Posterior vena cava (tissue), 2 donors: ENCODE results near the gene OR10A3. TPM values are rescaled to one million over a fixed set of nuclear protein-coding genes. Genes with fewer than 3 reads are reported as not detected.

Source experiments
- DNase-seq: peaks from one replicate; pipeline ENCODE4 v3.0.0-alpha.2; 2020; ENCODE audit warnings: low spot score
- intact Hi-C, 2 donors: fragments of 100-400 bp; cut with DNase I; formaldehyde crosslinking; loops; one replicate each; pipeline versions ENCODE4 v1.14.1 to v1.14.2; 2022 to 2023
- total RNA-seq, 2 donors: library from RNA; stranded (reverse); fragmentation: NEBNext Ultra II Directional; extraction: Animal tissue kit (Norgen Biotek cat#: 25700); gene quantifications; one replicate each; pipeline ENCODE4 v1.2.1, GENCODE V29; 2021
- donor health status: DM: yes; HTN: yes; CAD: no.
- donor health status: DM: yes; HTN: yes; CAD: no.

The OR10A3 gene
- total RNA-seq, 2 donors from 2014 or later, result not detected

DNA sequence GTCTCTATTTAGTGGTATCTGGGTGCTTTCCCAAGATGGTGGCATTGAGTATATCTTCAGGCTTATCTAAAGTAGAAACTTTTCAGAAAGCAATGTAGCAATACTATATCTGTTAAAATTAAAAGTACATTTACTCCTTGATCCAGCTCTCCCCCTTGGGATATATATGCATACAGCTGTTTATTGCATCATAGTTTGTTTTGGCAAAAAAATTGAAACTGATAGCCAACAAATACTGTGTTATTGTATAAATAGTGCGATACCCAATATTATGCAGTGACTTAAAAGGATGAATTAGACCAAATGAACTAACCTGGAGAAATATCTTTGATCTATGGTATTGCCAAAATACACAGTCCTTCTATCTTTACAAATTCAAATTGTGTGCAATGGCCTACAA, 8.4 kb upstream of the OR10A3 start:
- DNase-seq, result no peak
- intact Hi-C loops, result no loop called here

DNA sequence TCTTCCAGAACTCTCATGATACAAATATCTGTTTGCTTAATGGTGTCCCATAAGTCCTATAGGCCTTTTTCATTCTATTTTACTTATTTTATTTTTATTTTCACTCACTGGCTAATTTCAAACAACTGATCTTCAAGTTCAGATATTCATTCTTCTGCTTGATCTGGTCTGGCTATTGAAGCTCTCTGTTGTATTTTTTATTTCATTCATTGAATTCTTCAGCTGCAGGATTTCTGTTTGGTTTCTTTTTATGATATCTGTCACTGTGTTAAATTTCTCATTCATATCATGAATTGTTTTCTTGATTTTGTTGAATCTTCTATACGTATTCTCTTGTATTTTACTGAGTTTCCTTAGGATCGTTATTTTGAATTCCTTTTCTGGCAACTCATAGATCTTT, 2.6 kb upstream of the OR10A3 start:
- intact Hi-C loops, result no loop called here
- DNase-seq, result no peak

DNA sequence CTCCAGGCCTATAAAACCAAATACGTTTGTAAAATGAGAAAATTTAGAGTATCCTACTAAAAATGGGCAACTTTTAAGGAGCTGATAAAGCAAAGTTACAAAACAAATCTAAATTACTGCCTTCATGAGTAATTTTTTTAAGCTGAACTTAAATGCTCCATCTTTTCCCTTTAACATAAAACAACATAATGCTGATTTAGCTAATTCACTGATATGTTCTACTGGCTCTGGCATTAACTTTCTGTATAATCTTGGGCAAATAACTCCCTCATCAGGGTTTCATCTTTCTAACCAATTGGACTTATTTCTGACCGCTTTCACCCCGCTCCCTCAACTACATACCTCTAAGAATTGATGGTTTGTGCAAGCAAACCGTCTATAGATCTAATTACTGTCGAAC, 362 bp downstream of the OR10A3 start:
- DNase-seq, result no peak
- intact Hi-C loops, result no loop called here

DNA sequence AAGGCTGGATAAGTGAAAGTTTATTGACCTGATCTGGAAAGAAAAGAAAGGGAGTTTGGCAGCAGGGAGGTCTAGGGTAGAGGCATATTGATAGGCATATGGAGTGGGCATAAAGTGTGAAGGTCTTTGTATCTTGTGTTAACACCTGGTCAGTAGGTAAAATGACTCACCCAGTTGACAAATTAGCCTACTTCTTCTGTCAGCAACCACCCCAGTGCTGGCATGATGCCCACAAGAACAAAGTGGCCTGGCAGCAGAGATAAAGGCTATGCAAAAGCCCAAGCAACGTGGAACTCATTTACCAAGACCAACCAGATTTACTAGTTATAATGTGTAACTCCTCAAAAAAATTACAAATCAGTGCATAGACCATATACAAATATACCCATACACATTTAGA, 4.9 kb downstream of the OR10A3 start:
- intact Hi-C loops, result no loop called here
- DNase-seq, result no peak

DNA sequence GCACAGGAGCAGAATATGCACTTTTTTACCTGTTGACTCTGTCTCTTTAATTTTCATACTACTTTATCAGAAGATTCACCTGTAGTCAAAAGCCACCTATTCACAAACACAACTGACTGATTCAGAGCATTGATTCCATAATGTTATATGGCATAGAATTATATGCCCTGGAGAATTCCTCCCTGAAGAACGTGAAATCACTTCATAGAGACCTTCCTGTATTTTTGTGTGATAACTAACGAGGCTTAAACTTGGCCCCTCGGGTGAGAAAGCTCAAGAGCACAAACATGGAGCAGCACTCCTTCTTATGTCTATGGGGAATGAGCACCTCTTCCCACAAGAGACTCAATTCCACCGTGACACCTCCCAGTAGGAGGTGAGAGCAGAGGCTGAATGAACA, 10.3 kb downstream of the OR10A3 start, which contains the start of gene OR10A6:
OR10A6 (minus strand) TSS at position 101 of the 400 bp plus-strand sequence. CDS start 2,606 bp downstream, outside the sequence.
- DNase-seq, result no peak
- intact Hi-C loops, result no loop called here

DNA sequence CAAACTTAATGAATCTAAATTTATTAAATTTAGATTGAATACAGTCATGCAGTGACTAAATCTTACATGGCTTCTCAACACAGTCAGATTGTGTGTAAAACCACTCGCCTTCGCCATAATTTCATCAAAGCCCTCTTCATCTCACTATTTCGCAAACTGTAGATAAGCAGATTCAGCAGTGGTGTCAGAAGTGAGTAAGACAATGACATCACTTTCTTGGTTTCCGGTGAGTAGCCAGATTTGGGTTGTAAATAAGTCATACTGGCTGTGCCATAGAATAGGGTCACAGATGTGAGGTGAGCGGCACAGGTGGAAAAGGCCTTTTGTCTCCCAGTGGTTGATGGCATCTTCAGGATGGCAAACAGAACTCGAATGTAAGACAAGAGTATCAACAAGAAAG, 13.9 kb downstream of the OR10A3 start:
- no peak for DNase-seq
- intact Hi-C loops, result no loop called here

DNA sequence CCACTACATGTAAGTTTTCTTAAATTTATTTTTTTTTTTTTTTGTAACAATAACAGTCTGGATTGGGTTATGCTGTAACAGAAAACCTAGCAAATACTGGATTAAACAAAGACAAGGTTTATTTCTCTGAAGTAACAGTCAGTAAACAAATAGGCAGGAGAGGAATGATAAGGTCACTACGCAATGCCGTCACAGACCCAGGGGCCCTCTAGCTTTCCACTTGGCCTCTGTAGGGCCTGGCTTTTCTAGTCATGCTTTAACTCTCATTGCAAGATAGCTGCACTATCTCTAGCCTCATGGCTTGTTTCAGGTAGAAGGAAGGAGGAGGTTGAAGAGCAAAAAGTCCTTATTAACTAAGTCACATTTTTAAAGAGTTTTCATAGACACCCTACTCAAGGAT, 17.0 kb downstream of the OR10A3 start:
- DNase-seq, result no peak
- intact Hi-C loops, result no loop called here

DNA sequence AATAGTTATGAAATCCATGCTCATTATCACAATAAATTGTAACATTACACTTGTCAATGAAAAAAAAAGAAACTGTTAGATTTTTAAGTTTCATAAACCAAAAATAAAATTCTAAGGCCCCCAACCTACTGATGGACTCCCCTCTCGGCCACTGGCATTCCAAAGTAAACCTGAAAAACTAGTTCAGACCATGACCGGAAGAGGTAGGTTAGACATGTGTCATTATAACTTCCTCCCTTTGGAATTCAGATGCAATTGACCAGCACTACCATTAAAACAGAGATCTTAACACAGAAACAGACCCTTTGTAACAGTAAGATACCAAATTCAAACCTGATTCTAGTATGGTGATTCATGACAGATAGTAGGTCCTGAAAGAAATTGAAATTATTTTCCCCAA, 23.4 kb downstream of the OR10A3 start:
- intact Hi-C loops, result no loop called here
- no peak for DNase-seq

DNA sequence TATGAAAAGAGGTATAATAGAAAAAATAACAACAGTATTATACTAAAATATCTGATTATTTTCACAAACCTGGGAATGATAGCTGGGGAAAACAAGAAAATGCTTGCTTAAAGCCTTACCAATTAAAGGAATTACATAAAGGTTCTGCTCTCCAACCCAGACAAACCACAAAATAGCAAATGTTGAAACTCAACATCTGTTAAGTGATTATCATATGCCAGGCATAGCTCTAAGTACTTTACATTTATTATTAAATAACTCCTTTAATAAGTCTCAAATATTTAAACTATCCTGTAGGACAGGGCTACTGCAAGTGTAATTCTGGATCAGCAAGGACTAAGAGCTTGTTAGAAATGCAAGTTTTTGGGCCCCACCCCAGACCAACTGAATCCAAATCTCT, 30.5 kb downstream of the OR10A3 start:
- intact Hi-C loops, result no loop called here
- DNase-seq, result no peak

DNA sequence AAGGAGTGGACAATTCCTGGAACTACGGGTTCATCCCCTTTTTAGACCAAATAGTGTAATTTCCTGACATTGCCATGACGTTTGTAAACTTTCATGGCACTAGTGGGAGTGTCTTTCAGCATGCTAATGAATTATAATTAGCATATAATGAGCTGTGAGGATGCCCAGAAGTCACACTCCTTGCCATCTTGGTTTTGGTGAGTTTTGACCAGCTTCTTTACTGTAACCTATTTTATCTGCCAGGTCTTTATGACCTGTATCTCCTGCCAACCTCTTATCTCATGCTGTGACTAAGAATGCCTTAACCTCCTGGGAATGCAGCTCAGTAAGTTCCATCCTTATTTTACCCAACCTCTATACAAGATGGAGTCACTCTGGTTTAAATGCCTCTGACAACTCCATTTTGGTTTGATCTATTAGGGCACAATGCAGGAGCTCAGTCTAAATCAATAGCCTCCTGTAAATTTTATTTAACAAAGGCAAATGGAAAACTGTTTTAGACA, 31.2 kb downstream of the OR10A3 start:
- no peak for DNase-seq
- intact Hi-C loops, result no loop called here

DNA sequence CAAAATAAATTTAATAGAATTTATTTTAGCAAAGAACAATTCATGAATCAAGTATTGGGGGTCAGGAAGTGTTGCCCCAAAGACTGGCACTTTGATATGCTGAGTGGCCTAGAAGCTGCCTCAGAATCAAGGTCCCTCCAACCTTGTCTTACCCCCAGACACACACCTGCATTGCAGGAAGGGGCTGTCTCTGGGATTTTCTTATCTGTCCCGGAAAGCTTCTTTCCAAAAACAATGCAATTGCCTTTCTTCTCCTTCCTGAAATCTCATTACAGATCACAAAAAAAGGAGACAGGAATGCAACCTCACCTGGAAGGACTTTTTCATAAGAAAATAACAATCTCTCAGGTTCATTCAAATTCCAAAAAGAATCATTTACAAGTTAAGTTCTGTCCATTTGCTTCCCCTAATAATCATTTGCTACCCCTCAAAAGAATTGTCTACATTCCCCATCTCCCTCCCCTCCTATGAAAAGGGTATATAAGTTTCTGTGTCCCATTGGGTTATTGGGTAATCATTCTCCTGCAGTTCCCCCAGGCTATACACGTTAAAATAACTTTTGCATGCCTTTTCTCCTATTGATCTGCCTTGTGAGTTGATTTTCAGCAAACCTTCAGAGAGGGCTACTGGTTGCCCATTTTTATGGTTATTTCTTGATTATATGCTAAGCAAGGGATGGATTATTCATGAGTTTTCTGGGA, 31.8 kb downstream of the OR10A3 start:
- intact Hi-C loops, result no loop called here
- DNase-seq, result no peak

DNA sequence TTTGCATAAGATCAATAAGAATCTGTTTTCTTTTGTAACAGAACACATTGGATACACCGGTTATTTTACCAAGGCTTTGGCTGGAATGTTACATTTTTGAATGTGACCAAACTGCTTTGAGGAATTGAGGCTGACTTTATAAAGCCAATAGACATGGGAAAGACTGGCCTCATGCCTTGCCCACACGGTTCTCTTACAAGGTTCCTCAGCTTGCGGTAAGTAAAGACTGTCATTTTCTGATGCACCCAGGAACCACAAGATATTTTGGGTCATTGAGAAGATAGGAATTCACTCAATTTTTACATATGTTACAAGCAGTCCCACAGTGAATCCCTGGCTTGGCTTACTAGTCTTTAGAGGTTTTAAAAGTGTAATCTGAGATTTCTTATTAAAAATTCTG, 34.4 kb downstream of the OR10A3 start:
- no peak for DNase-seq
- intact Hi-C loops, result no loop called here

DNA sequence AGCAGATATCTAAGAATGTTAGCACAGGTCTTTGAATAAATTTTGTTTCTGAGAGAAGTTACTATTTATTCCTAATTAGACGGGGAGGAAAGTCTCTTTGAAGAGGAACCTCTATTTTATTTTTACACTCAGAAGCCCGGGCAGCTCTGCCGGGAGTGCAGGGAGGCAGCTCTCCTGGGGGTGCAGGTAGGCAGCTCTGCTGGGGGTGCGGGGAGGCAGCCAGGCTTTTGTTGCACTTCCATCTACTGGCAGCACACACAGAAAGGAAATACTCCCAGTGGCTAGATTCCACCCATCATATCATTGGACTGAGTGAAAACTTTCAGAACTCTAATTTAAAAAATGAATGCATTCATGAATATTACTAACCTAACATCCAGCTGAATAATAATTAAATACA, 35.0 kb downstream of the OR10A3 start:
- intact Hi-C loops, result no loop called here

DNA sequence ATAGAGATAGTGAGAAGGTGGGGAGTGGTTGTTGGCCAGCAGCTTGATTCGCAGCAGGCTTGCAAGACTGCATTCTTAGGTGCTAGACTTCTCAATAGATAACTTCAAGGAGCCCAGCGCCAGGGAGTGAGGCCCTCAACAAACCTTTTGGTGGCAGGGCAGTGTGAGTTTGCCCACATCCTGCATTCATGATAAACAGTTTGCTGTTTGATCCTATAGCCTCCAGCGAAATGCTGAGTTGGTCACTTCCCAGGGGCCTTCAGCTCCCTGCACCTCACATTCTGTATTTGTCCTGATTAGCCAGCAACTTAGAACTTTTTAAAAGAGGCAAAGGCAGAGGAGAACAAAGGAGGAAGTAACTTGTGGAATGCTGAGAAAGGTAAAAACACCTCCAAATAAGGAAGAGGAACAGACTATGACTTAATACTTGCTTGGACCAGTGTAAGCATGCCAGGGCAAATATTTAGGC, 35.5 kb downstream of the OR10A3 start:
- no peak for DNase-seq
- intact Hi-C loops, result no loop called here

More for the DNA sequence above, 35.0 kb downstream of the OR10A3 start:
- no peak for DNase-seq

DNA sequence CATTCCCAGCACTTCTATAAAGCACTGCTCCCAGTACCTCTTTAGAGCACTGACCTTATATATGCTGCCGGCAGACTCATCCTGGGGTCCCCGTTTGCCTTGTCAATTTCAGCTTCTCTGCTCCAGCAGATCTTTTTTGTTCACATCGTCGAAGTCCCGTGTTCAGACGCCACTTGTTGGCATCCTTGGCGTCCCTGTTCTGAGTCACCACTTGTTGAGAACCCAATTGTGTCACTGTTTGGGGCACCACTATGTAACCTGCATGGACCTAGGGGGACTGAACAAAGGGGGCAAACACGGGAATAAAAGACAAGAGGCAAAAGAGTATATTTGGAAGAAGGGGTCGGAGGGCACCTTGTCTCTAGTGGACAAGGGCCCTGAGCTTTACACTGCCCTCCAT, 36.0 kb downstream of the OR10A3 start:
- intact Hi-C loops, result no loop called here
- DNase-seq, result no peak

DNA sequence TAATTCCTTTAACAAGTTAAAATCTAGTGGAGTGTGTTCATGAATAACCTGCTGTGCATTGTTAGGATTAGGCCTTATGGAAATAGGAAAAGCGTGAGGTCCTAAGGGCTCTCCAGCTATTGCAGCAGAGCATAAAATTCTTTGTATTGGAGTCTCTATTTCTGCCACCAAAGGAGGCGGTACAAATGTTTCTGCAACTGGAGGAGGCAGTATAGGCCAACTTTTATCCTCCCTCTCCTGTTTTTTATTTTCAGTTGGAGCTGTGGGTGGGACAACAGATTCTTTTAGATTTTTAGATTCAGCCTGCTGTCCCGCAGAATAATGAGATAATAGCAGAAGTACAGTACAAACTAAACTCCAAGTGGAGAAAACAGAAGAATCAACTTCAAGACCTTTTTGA, 36.6 kb downstream of the OR10A3 start:
- intact Hi-C loops, result no loop called here
- no peak for DNase-seq

DNA sequence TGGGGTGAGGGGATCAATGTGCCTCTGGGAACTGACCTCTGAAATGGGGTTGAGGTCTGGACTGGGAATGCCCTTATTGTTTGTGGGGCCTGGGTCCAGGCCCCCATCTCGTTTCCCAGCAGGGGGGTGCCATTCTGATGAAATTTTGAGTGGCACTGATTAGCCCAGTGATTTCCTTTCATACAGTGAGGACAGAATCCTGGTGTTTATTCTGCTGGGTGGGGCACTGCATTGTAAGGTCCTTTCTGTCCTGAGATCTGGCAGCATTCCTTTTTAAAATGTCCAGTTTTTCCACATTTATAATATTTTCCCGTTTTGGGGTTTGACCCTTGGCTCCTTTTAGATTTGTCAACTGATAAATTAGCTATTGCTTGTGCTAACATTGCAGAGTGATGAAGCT, 37.6 kb downstream of the OR10A3 start:
- intact Hi-C loops, result no loop called here
- no peak for DNase-seq

DNA sequence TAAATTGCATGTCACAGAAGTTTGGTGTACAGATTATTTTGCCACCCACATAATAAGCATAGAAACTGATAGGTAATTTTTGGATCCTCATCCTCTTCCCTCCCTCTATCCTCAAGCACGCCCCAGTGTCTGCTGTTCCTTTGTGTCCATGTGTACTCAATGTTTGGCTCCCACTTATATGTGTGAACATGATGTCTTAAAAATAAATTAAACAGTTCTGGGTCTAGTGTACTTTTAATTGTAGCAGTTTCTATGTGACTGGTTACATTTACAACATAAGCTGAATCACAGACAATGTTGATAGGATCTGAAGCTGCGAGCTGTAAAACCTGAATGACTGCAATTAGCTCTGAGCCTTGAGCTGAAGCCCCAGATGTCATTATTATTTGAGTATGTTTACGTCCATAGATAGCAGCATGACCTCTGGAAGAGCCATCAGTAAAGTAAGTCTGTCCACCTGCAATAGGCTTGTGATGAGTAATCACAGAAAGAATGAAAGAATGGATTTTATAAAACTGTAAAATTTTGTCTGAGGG, 40.1 kb downstream of the OR10A3 start:
- DNase-seq, result no peak
- intact Hi-C loops, result no loop called here

DNA sequence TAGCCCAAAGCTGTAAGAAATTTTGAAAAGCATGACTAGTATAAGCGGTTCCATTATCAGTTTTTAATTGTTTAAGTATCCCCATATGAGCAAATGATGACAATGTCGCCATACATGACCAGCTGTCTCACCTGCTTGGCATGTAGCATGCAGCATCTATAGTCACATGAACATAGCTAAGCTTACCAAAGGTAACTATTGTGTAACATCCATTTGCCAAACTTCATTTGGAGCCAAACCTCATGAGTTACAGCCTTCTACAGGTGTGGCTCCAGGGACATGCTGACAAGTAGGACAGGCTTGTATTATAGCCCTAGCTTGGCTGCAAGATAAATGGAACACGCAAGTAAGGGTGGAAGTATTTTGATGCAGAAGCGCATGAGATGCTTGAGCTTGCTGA, 40.8 kb downstream of the OR10A3 start:
- intact Hi-C loops, result no loop called here
- no peak for DNase-seq

DNA sequence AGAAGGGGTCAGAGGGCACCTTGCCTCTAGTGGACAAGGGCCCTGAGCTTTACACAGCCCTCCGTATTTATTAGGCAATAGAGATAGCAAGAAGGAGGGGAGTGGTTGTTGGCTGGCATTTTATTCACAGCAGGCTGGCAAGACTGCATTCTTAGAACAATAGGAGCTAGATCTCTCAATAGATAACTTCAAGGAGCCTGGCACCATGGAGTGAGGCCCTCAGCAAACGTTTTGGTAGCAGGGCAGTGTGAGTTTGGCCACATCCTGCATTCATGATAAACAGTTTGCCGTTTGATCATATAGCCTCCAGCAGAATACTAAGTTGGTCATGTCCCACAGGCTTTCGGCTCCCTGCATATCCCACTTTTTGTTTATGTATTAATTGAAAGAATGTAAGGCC, 42.1 kb downstream of the OR10A3 start:
- intact Hi-C loops, result loop anchor here in 1 of 2 donors (10.0 kb wide), 1 partner anchor 85 kb away; the partner anchor contains the start of gene EIF3F
- no peak for DNase-seq

DNA sequence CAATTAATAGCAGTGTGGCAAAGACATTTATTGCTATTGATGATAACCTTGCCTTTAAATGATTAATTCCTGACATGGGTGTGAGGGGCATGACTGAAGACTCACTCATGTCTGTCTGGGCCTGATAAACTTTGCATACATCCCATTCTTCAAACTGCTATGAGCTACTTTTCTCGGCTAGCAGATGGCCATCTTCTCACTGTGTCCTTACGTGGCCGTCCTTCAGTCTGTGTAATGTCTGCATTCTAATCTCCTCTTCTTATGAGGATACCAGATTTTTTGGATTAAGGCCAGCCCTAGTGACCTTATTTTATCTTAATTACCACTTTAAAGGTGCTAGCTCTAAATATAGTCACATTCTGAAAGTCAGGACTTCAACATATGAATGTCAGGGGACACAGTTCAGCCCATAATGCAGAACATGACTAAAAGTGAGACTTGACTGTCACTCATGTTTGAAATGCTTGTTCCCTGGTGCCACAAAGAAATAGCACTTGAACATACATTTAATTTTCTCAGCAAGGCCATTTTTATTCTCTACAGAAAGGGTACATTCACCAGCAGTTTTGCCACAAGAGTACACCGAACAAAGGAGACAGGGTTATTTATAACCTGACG, 42.7 kb downstream of the OR10A3 start:
- intact Hi-C loops, result loop anchor here in 1 of 2 donors (10.0 kb wide), 1 partner anchor 86 kb away; the partner anchor contains the start of gene EIF3F

More for the DNA sequence above, 42.7 kb downstream of the OR10A3 start:
- no peak for DNase-seq
